ENCODE measurements around the gene GCNT1.

DNA sequence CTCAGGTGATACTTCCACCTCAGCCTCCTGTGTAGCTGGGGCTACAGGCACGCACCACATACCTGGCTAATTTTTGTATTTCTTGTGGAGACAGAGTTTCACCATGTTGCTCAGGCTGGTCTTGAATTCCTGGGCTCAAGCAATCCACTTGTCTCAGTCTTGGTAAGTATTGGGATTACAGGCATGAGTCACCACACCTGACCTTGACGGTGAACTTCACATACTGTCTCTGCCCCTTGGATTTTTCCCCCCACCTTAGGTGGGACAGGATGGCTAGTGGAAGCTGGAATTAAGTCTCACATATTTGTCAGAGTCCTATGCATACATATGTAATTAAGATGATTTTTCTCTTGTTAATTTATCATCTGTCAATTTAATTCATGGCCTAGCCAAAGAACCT is 43.8 kb upstream of the GCNT1 start:
- TF ChIP-seq, protein P1, sequence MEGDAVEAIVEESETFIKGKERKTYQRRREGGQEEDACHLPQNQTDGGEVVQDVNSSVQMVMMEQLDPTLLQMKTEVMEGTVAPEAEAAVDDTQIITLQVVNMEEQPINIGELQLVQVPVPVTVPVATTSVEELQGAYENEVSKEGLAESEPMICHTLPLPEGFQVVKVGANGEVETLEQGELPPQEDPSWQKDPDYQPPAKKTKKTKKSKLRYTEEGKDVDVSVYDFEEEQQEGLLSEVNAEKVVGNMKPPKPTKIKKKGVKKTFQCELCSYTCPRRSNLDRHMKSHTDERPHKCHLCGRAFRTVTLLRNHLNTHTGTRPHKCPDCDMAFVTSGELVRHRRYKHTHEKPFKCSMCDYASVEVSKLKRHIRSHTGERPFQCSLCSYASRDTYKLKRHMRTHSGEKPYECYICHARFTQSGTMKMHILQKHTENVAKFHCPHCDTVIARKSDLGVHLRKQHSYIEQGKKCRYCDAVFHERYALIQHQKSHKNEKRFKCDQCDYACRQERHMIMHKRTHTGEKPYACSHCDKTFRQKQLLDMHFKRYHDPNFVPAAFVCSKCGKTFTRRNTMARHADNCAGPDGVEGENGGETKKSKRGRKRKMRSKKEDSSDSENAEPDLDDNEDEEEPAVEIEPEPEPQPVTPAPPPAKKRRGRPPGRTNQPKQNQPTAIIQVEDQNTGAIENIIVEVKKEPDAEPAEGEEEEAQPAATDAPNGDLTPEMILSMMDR (IDR thresholded peaks at IDR 0.05), result no peak
- TF ChIP-seq TEAD1 (CRISPR knock-in tag; IDR thresholded peaks at IDR 0.05) (no peak), ZNF138 (CRISPR knock-in tag; conservative IDR thresholded peaks at IDR 0.05) (no peak), ESRRA (CRISPR knock-in tag; IDR thresholded peaks at IDR 0.05; ENCODE audit: borderline replicate concordance) (no peak), AFF4 (CRISPR knock-in tag; IDR thresholded peaks at IDR 0.05; ENCODE audit: borderline replicate concordance) (no peak), NFYB (CRISPR knock-in tag; conservative IDR thresholded peaks at IDR 0.05; ENCODE audit: low read depth) (no peak)
- TF ChIP-seq, protein P2, sequence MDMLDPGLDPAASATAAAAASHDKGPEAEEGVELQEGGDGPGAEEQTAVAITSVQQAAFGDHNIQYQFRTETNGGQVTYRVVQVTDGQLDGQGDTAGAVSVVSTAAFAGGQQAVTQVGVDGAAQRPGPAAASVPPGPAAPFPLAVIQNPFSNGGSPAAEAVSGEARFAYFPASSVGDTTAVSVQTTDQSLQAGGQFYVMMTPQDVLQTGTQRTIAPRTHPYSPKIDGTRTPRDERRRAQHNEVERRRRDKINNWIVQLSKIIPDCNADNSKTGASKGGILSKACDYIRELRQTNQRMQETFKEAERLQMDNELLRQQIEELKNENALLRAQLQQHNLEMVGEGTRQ (CRISPR knock-in tag; IDR thresholded peaks at IDR 0.05), result no peak

Data from WTC11 (cell line).